ENCODE results near the gene LHX4. TPM values are rescaled to one million over a fixed set of nuclear protein-coding genes. Genes with fewer than 3 reads are reported as not detected.

The LHX4 gene
- total RNA-seq, 3 donors from 2014 or later, result not detected

DNA sequence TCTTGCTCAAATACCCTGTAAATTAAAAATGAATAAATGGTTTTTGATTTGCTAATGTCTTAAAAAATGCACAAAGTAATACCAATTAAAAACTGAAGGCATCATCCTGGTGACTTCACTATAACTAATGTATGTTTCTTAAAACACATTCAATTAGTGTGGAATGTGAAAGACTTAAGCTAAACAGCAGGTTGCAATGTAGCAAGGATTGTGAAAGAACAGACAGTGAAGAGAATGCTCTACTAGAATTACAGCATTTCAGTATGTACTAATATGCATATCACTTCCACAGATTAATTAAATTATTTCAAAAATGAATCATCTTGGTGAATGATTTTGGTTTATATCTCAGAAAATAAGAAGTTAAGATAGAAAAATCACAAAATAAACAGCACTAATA is 56.4 kb downstream of the LHX4 start:
- Histone ChIP-seq H3K9me3 (no peaks in the 10 kb centered on the region), H3K27me3 (no peaks in the 10 kb centered on the region), H3K4me3 (no peak overlapping the region), H3K4me1 (no peaks in the 10 kb centered on the region), H3K27ac (no peak overlapping the region), H3K36me3 (no peaks in the 10 kb centered on the region)
- DNase-seq (ENCODE audit: low spot score in 2 of 2), result no peak
- intact Hi-C loops (cut with DNase I; ENCODE audit: low total_unique reads), result no loop called here
- TF ChIP-seq, protein P1, sequence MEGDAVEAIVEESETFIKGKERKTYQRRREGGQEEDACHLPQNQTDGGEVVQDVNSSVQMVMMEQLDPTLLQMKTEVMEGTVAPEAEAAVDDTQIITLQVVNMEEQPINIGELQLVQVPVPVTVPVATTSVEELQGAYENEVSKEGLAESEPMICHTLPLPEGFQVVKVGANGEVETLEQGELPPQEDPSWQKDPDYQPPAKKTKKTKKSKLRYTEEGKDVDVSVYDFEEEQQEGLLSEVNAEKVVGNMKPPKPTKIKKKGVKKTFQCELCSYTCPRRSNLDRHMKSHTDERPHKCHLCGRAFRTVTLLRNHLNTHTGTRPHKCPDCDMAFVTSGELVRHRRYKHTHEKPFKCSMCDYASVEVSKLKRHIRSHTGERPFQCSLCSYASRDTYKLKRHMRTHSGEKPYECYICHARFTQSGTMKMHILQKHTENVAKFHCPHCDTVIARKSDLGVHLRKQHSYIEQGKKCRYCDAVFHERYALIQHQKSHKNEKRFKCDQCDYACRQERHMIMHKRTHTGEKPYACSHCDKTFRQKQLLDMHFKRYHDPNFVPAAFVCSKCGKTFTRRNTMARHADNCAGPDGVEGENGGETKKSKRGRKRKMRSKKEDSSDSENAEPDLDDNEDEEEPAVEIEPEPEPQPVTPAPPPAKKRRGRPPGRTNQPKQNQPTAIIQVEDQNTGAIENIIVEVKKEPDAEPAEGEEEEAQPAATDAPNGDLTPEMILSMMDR (IDR thresholded peaks at IDR 0.05), result no peak
- TF ChIP-seq POLR2AphosphoS5 (IDR thresholded peaks at IDR 0.05), result no peak
- no peak for TF ChIP-seq POLR2A (IDR thresholded peaks at IDR 0.05)

DNA sequence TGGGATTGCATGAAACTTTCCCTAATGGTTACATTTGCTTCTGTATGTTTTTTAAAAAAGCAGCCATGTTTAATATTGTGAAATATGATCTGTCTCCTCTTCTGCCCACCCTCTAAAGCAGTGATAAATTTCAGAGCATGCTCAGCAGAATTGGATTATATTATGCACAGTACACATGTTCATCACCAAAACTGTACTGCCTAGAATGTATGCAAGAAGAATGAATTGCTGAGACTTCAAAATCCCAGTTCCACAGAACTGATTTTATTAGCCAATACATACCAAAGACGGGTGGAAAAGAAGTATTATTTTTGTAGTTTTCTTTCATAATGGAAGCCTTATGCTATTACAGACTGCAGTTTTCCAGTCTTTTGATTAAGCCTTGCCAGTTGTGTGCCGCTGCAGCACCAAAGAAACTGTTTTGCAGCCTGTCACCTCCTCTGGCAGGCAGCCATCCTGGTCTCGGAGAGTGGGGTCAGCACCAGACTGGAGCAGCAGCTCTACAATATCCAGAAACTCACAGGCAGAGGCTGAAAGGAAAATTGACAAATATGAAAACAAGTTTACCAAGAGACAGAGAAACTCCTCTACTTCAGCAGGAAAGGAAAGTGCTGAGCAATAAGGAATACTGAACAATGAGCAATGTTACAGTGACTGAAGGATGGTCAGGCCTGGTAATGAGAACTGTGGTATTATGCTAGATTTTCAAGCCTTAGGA is 58.1 kb downstream of the LHX4 start:
- H3K36me3 ChIP-seq, result no peaks in the 10 kb centered on the region
- H3K27ac ChIP-seq, result no peak overlapping the region
- DNase-seq (ENCODE audit: low spot score in 2 of 2), result no peak
- no peaks in the 10 kb centered on the region for H3K4me1 ChIP-seq
- no peak for TF ChIP-seq POLR2AphosphoS5 (IDR thresholded peaks at IDR 0.05)
- TF ChIP-seq, protein P1 (IDR thresholded peaks at IDR 0.05), result no peak
- no peak for TF ChIP-seq POLR2A (IDR thresholded peaks at IDR 0.05)
- H3K27me3 ChIP-seq, result no peaks in the 10 kb centered on the region
- intact Hi-C loops (cut with DNase I; ENCODE audit: low total_unique reads), result no loop called here
- no peaks in the 10 kb centered on the region for H3K9me3 ChIP-seq
- H3K4me3 ChIP-seq, result peak overlapping the region in 1 of 3 donors; percentile 11

DNA sequence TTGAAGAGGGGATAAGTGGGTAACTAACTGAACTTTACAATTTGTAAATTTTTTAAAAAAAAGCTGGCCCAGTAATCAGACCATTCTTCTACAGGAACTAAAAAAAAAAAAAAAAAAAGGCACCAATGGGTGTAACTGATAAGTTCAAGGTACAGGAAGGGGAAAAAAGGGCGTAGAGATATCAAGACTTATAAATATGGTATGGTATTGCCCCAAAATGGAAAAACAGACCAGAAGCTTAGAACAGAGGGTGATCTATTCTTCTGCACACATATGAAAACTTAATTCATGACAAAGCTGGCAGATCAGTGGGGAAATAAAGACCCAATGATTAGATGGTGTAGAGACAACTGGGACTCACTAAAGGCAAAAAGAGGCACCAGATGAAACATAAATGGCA is 58.9 kb downstream of the LHX4 start:
- H3K27ac ChIP-seq, result no peak overlapping the region
- TF ChIP-seq POLR2A (IDR thresholded peaks at IDR 0.05), result no peak
- TF ChIP-seq, protein P1 (IDR thresholded peaks at IDR 0.05), result no peak
- TF ChIP-seq POLR2AphosphoS5 (IDR thresholded peaks at IDR 0.05), result no peak

DNA sequence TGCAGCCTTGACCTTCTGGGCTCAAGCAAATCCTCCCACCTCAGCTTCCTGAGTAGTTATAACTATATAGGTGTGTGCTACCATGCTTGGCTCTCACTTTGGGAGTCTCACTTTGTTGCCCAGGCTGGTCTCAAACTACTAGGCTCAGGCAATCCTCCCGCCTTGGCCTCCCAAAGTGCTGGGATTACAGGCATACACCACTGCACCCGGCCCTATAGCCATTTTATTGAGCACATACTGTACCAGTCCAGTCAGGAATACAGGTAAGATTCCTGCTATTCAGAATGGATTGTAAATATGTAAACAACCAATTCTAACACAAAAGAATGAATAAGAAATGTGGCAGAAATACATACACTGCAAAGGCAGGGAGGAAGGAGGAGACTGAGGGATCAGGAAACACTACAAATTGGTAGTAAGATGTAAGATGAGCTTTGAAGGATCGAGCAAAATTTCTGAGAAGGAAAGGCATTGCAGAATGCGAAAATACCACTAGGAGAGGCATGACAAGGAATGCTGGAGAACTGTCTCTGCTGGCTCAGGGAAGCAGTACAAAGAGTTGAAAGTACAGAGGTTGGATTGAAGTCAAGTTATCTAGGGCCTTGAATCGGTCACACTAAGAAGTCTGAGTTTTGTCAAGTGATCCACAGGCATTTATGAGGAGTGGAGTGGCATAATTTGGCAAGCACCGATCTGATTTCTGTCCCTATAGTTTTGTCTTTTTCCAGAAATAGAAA is 60.4 kb downstream of the LHX4 start:
- no peak for TF ChIP-seq POLR2AphosphoS5 (IDR thresholded peaks at IDR 0.05)
- no peak for TF ChIP-seq POLR2A (IDR thresholded peaks at IDR 0.05)
- intact Hi-C loops (cut with DNase I; ENCODE audit: low total_unique reads), result no loop called here
- no peak for DNase-seq (ENCODE audit: low spot score in 2 of 2)
- no peaks in the 10 kb centered on the region for H3K4me1 ChIP-seq
- no peak overlapping the region for H3K4me3 ChIP-seq
- H3K27me3 ChIP-seq, result no peaks in the 10 kb centered on the region
- H3K9me3 ChIP-seq, result no peaks in the 10 kb centered on the region
- H3K36me3 ChIP-seq, result no peaks in the 10 kb centered on the region
- H3K27ac ChIP-seq, result no peak overlapping the region

More for the DNA sequence above, 58.9 kb downstream of the LHX4 start:
- Histone ChIP-seq H3K4me3 (no peak overlapping the region), H3K27me3 (no peaks in the 10 kb centered on the region), H3K36me3 (no peaks in the 10 kb centered on the region), H3K4me1 (no peaks in the 10 kb centered on the region), H3K9me3 (no peaks in the 10 kb centered on the region)
- no peak for DNase-seq (ENCODE audit: low spot score in 2 of 2)
- intact Hi-C loops (cut with DNase I; ENCODE audit: low total_unique reads), result no loop called here

DNA sequence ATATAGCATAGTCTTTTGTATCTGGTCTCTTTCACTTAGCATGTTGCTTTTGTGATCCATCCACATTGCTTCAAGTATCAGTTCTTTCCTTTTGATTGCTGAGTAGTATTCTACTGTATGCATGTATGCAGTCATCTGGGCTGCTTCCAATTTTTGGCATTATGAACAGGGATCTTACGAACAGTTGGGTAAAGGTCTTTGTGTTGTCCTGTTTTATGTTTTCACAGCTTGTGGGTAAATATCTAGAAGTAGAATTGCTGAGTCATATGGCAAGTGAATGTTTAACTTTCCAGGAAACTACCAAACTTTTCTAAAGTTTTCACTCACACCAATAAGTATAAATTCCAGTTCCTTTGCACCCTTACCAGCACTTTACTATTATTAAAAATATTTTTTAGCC is 60.9 kb downstream of the LHX4 start:
- Histone ChIP-seq H3K27ac (no peak overlapping the region), H3K4me1 (no peaks in the 10 kb centered on the region), H3K36me3 (no peaks in the 10 kb centered on the region), H3K4me3 (no peak overlapping the region), H3K9me3 (no peaks in the 10 kb centered on the region), H3K27me3 (no peaks in the 10 kb centered on the region)
- intact Hi-C loops (cut with DNase I; ENCODE audit: low total_unique reads), result no loop called here
- TF ChIP-seq, protein P1 (IDR thresholded peaks at IDR 0.05), result no peak
- no peak for TF ChIP-seq POLR2A (IDR thresholded peaks at IDR 0.05)
- no peak for DNase-seq (ENCODE audit: low spot score in 2 of 2)

All from breast epithelium (tissue), 4 donors.